NCI-H82 treated with DMSO at 0.1 percent for 48 hours (cell line): ENCODE measurements around the gene CSNK2A1.

ENCODE experiments used
- DNase-seq: peaks from one replicate; lab custom pipeline; 2025; ENCODE audit not compliant: unreplicated experiment; lab: John Stamatoyannopoulos, UW

CSNK2A1 gene

DNA sequence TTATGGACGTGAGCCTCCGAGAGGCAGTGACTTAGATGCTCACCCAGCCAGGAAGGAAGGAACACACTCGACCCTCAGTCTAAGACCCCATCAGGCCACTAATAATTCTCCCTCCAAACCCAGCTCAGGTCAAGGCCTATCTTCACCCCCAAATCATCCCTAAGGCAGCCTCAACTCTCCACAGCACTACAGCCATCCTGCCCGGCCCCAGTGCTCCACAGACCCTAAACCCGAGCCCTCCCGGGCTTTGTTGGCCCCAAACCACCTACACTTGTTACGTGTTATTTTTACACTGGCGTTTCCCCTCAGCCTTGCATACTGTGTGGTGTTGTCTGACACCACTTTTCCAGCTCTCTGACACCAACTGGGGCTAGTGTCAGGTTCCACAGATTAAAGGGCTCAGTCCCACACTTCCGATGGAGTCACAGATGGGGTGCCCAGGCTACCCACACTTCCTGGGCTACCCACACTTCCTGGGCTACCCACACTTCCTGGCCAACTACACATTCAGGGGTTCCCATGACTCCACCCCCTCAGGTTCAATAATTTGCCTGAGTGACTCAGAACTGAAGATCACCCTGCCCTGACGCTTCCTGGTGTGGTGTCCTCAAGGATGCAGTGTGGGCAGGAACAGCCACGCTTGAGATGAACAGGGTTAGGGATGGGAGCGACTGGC is 110.2 kb downstream of the CSNK2A1 start:
- DNase-seq = no peak

DNA sequence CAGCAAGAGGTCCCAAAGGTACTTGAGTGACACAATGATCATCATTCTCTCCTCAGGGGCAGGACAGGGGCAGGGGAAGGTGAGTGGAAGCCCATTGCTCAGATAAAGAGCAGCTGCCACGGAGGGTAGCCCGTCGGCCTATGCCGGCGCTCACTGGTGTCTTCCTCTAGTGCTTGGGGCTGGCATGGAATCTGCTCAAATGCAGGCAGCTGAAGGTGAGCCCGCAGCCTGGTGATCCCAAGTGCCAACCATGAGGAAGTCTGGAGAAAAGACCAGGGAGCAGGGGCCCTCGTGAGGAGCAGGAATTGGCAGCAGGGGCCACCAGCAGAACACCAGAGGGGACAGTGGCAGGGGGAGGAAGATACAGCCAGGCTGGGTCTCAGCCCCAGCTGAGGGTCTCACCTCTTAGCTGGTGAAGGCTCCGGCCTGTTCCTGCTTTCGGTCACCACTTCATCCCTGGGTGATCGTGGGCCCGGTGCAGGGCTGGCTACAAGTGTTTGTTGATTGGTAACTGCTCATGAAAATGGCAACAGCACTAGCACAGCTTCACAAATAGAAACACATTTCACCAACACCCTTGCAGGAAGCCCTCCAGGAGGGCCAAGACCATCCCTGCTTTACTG is 110.8 kb downstream of the CSNK2A1 start:
- DNase-seq = no peak

DNA sequence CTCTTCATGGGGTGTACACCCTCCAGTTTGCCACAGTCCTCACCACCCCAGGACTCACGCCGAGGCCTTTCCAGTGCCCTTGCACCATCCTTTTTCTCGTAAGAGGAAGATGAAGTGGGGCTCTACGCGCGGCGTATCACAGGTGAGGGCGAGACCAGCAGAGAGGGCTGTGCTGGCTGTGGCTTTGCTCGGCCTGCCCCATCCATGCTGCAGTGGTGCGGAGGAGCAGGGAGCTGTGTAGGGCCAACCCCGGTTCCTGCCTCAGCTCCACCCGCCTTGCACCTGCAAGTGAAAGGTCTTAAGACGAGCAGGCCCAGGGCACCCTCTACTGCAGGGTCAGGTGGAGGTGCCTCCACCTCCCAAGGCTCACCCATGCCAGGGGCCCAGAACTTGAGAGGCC is 111.4 kb downstream of the CSNK2A1 start:
- no peak for DNase-seq

DNA sequence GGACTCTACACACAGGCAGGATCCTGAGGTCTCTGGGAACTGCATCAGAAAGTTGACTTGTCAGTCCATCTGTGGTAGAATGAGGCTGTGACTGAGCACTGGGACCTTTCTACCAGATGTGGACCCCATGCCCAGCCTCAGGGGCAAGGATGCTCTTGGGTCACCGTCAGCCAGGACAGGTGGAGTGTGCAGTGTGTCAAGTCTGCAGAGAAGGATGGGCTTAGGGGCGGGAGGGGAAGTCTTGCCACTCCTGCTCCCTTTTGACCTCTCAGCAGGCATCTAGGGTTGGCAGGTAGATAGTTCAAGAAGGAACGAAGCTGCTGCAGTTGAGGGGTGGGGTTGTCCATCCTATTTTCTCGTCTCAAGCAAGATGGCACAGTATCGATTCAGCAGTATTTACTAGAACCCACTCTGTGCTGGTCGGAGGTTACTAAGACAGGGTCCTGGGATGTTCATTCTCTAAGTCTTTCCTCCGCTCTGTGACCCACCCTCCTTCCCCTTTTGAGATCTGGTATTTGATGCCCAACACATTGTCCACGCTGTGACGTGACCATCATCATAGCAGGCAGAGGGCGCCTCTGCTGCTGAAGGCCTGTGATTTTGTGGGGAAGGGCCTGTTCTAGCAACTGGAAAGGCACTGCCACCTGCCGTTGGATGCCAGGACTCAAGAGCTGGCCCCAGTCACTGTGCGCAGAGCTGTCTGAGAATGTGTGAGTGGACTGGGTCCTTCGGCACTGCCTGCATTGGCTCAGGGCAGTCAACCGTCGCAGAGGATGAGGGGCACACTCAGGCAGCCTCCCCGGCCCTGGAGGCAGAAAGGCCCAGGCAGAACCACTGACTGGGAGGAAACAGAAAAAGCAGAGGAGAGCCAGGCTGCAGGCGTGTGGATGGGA is 112.3 kb downstream of the CSNK2A1 start:
- DNase-seq = peak; percentile 54

DNA sequence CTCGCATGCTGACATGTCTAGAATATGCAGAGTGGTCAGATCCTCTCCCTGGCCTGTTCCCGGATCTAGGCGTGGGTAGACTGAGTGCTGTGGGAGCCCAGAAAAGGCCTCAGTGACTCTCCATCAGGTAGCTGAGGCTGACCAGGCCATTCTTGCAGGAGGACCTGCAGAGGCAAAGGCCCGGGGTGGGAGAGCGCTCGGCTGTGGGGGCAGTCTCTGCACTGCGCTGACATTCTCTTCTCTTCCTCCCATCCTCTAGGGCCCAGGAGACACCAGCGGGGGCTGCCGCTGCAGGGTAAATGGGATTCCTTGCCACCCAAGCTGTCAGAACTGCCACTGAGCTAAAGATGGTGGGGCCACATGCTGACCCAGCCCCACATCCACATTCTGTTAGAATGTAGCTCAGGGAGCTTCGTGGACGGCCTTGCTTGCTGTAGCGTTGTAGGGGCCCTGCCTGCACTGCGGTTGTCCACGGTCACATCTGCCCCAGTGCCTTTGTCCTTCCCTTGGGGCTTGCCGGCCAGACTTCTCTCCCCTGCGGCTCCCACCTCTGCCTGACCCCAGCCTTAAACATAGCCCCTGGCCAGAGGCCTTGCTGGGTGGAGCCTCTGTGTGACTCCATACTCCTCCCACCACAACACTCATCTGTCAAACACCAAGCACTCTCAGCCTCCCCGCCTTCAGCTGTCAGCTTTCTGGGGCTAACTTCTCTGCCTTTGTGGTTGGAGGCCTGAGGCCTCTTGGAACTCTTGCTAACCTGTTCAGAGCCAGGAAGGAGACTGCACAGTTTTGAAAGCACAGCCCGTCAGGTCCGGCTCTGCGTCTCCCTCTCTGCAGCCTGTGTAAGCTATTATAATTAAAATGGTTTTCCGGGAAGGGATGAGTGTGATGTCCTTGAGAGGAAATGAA is 113.2 kb downstream of the CSNK2A1 start:
- DNase-seq = no peak

DNA sequence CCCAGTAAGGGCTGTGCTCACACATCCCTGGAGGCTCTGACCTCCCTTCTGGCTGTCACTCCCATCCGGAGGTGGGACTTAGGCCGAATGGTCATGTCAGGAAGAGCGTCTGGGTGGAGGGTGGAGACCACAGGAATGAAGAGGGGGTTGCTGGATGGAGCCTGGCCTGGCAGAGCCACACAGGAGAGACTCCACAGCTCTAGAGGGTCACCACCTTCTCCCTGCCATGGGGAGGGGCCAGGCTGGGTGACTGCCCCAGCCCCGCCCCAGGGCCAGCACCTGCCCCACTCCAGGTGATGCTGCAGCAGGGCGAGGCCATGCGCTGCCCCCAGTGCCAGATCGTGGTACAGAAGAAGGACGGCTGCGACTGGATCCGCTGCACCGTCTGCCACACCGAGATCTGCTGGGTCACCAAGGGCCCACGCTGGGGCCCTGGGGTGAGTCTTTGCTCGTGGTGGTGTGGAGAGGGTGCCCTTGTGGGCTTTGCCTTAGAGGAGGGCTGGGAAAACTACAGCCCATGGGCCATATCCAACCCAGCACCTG is 114.9 kb downstream of the CSNK2A1 start:
- no peak for DNase-seq

DNA sequence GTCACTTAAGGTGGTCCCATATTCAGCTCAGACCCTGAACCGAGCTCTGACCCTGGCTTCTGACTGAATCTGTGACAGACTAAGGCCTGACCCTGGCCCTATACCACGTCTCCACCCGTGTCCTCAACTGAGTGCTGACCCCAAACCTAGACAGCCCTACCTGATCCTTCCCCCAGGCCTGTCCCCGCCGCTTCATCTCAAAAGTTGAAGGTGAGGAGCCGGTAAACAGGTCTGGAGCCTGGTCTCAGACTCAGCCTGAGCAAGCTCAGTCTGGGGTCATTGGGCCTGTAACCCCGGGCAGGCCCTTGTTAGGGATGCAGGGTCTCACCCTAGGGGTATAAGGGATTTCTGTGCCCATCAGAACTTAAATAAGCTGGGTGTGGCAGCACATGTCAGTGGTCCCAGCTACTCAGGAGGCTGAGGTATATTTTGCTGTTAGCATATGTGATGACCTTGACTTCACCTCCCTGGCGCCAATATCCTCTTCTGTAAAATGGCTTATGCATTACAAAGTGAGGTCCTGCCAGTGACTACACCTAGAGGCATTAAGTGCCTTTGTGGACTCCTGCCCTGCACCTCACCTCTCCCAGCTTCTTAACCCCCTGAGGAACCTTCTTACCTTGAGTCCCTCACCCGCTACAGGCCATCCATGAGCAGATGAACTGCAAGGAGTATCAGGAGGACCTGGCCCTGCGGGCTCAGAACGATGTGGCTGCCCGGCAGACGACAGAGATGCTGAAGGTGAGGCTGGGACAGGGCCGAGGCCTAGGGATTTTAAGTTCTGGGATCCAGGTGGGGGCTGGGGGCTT is 115.5 kb downstream of the CSNK2A1 start:
- no peak for DNase-seq

DNA sequence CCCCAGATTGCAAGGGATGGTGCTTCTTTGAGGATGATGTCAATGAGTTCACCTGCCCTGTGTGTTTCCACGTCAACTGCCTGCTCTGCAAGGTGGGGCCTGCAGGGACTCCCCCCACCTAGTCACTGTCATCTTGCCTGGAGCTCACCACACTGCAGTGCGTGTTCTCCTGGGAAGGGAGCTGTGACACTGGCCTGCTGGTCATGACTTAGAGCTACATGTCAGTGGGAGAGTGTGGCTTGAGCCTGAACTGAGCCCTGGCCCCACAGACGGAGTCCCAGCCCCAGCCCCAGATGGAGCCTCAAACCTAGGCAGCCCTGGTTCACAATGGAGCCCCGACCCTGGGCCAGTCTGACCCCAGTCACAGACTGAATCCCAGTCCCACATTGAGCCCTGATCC is 116.2 kb downstream of the CSNK2A1 start:
- no peak for DNase-seq

DNA sequence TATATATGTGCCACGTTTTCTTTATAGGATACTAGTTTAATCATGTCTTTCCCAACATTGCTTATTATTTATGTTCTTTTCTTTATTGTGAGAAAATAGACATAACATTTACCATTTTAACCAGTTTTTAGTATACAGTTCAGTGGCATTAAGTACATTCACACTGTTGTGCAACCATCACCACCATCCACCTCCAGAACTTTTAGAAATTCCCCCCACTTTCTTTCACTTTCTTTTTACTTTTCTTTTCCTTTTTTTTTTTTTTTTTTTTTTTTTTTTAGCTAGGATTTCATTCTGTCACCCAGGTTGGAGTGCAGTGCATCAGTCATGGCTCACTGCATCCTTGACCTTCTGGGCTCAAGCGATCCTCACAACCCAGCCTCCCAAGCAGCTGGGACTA is 117.0 kb downstream of the CSNK2A1 start:
- DNase-seq = no peak
